ENCODE measurements around the gene DHRSX.

DHRSX gene

DNA sequence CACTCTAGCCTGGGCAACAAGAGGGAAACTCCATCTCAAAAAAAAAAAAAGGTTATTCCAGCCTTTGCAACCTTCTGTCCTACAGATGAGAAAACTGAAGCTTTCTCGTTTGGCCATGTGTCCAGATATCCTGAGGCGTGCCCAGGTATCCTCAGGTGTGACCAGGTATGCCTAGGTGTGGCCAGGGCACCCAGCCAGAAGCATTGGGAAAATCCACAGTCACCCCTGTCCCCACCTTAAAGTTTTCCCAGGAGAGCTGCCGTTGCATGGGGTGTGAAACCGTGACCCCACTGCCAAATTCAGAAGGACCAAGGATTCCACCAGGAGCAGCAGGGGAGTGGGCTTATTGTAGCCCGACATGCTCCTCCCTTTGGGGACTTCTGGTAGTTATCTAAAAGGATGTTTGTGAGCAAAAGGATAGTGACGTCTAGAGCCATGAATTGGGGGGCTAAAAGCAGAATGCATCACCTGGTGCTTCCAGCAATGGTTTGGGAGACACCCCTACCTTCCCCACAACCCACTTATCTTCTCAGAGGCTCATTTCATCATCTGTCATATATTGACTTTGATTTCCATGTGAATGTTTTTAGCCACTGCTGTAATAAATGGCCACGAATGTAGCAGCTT, 4.0 kb upstream of the DHRSX start:
- H3K36me3 ChIP-seq (ENCODE audit: control insufficient read depth, insufficient read depth, low read length): no peaks in the 10 kb centered on the region
- H3K4me3 ChIP-seq (ENCODE audit: low read depth, low read length): no peak overlapping the region
- no peak overlapping the region for H3K9ac ChIP-seq (ENCODE audit: low read length)
- no peak overlapping the region for H3K27ac ChIP-seq (ENCODE audit: low read depth, low read length)
- no peaks in the 10 kb centered on the region for H3K27me3 ChIP-seq (ENCODE audit: control insufficient read depth, insufficient read depth, low read length)
- H3K9me3 ChIP-seq (ENCODE audit: control insufficient read depth, insufficient read depth, low read depth, low read length): no peaks in the 10 kb centered on the region
- no peaks in the 10 kb centered on the region for H3K4me1 ChIP-seq (ENCODE audit: control insufficient read depth, insufficient read depth, low read length)

DNA sequence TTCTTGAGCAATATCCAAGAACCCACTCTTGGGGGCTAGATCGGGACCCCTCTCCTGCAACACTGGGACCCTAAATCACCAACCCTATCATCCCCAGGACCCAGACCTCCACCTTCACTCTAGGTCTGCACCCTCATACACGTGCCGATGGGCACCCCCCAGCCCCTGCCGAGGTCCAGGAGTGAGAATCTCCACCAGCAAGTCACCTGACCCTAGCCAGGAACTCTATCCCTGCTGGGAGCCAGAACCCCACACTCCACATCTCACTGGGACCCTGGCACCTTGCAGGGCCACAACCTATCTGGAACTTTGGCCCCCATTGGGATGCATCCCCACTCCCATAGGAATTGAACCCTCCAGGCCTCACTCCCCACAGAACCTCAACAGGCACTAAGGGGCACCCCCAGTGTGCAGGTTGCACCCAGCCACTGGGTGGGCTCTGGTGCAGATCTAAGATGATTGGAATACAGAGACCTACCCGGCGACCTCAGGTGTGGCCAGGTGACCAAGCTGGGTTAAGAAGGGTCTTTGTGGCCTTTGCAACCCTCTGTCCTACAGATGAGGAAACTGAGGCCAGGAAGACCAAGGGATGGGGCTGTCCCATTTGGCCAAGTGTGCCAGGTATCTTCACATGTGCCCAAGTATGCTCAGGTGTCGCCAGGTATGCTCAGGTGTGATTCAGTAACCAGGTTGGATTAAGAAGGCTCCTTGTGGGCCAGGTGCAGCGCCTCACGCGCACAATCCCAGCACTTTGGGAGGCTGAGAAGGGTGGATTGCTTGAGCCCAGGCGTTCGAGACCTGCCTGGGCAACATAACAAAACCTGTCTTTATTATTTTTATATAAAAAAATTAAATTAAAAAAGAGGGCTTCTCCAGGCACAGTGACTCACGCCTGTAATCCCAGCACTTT, 3.1 kb upstream of the DHRSX start:
- H3K4me1 ChIP-seq (ENCODE audit: control insufficient read depth, insufficient read depth, low read length): peaks cover 4% of the 10 kb centered on the region; the same call in 1 of the 2 replicates
- H3K9ac ChIP-seq (ENCODE audit: low read length): no peak overlapping the region
- H3K27ac ChIP-seq (ENCODE audit: low read depth, low read length): no peak overlapping the region
- H3K36me3 ChIP-seq (ENCODE audit: control insufficient read depth, insufficient read depth, low read length): no peaks in the 10 kb centered on the region
- no peak overlapping the region for H3K4me3 ChIP-seq (ENCODE audit: low read depth, low read length)
- no peaks in the 10 kb centered on the region for H3K27me3 ChIP-seq (ENCODE audit: control insufficient read depth, insufficient read depth, low read length)
- H3K9me3 ChIP-seq (ENCODE audit: control insufficient read depth, insufficient read depth, low read depth, low read length): no peaks in the 10 kb centered on the region

DNA sequence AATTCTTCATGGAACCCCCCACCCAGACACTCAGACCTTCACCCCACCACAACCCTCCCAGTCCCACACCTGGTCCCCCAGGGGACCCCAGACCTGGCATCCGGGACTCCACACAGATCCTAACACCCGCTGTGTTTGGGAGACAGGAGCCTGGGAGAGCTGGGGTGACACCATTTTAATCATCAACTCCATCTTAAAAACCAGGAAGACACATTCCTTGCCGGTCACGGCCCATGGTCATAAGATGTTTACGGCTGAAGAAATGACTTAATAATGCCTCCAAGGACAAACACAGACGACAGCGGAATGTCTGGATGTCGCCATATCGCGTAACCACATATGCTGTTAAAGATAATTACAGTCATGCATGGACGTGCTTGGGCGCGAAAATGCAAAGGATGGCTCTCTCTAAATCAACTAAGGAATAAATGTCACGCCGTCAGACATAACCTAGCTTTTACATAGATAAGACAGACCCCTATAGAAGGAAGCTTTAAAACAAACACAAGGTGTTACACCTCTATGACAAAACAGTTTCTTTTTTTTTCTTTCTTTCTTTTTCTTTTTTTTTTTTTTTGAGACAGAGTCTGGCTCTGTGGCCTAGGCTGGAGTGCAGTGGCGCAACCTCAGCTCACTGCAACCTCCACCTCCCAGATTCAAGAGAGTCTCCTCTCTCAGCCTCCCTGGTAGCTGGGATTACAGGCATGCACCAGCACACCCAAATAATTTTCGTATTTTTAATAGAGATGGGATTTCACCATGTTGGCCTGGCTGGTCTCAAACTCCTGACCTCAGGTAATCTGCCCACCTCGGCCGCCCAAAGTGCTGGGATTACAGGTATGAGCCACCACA, 2.1 kb upstream of the DHRSX start:
- no peak overlapping the region for H3K9ac ChIP-seq (ENCODE audit: low read length)
- no peak overlapping the region for H3K27ac ChIP-seq (ENCODE audit: low read depth, low read length)
- no peaks in the 10 kb centered on the region for H3K9me3 ChIP-seq (ENCODE audit: control insufficient read depth, insufficient read depth, low read depth, low read length)
- H3K36me3 ChIP-seq (ENCODE audit: control insufficient read depth, insufficient read depth, low read length): no peaks in the 10 kb centered on the region
- peaks cover 13% of the 10 kb centered on the region for H3K4me1 ChIP-seq (ENCODE audit: control insufficient read depth, insufficient read depth, low read length)
- H3K4me3 ChIP-seq (ENCODE audit: low read depth, low read length): no peak overlapping the region
- H3K27me3 ChIP-seq (ENCODE audit: control insufficient read depth, insufficient read depth, low read length): no peaks in the 10 kb centered on the region

DNA sequence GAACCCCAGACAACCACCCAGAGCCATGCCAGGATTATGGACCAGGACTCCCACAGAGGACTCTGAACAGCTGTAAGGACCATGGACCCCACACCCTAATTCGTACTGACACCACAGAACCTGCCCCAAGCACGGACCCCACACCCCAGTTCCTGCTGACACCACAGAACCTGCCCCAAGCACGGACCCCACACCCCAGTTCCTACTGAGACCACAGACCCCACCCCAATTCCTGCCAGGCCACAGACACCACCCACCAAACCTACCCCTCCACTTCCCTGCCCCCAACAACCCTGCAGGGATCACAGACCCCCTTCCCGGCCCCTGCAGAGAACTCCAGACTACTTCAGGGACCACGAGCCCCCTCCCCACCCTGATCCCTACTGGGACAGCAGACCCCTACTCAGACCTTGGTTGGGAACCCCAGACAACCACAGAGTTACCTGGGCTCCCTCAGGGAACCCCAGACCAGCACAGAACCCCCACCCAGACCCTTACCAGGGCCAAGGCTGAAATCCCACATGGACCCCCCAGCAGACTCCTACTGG, 1.4 kb upstream of the DHRSX start:
- H3K27ac ChIP-seq (ENCODE audit: low read depth, low read length): no peak overlapping the region
- H3K27me3 ChIP-seq (ENCODE audit: control insufficient read depth, insufficient read depth, low read length): no peaks in the 10 kb centered on the region
- peaks cover 4% of the 10 kb centered on the region; the same call in 1 of the 2 replicates for H3K36me3 ChIP-seq (ENCODE audit: control insufficient read depth, insufficient read depth, low read length)
- H3K4me3 ChIP-seq (ENCODE audit: low read depth, low read length): no peak overlapping the region
- peaks cover 20% of the 10 kb centered on the region for H3K4me1 ChIP-seq (ENCODE audit: control insufficient read depth, insufficient read depth, low read length)
- H3K9ac ChIP-seq (ENCODE audit: low read length): no peak overlapping the region
- H3K9me3 ChIP-seq (ENCODE audit: control insufficient read depth, insufficient read depth, low read depth, low read length): no peaks in the 10 kb centered on the region

- H3K4me1 ChIP-seq (ENCODE audit: control insufficient read depth, insufficient read depth, low read length): peaks cover 20% of the 10 kb centered on the region
- H3K9me3 ChIP-seq (ENCODE audit: control insufficient read depth, insufficient read depth, low read depth, low read length): no peaks in the 10 kb centered on the region
- no peaks in the 10 kb centered on the region for H3K27me3 ChIP-seq (ENCODE audit: control insufficient read depth, insufficient read depth, low read length)
- H3K27ac ChIP-seq (ENCODE audit: low read depth, low read length): no peak overlapping the region
- H3K36me3 ChIP-seq (ENCODE audit: control insufficient read depth, insufficient read depth, low read length): peaks cover 4% of the 10 kb centered on the region; the same call in 1 of the 2 replicates
- H3K9ac ChIP-seq (ENCODE audit: low read length): no peak overlapping the region
- H3K4me3 ChIP-seq (ENCODE audit: low read depth, low read length): no peak overlapping the region
Measured at GRCh38 chrX:2501559-2502102, 855 bp upstream of the DHRSX start.

- Histone ChIP-seq H3K4me1 (ENCODE audit: control insufficient read depth, insufficient read depth, low read length) (peaks cover 20% of the 10 kb centered on the region), H3K4me3 (ENCODE audit: low read depth, low read length) (peak overlapping the region; percentile 89), H3K36me3 (ENCODE audit: control insufficient read depth, insufficient read depth, low read length) (peaks cover 4% of the 10 kb centered on the region; the same call in 1 of the 2 replicates), H3K27me3 (ENCODE audit: control insufficient read depth, insufficient read depth, low read length) (no peaks in the 10 kb centered on the region), H3K27ac (ENCODE audit: low read depth, low read length) (peak overlapping the region; percentile 93), H3K9me3 (ENCODE audit: control insufficient read depth, insufficient read depth, low read depth, low read length) (no peaks in the 10 kb centered on the region), H3K9ac (ENCODE audit: low read length) (peak overlapping the region; percentile 86)
Measured at GRCh38 chrX:2500091-2500802, 529 bp downstream of the DHRSX start.

GRCh38 chrX:2499507-2499906, 1.3 kb downstream of the DHRSX start:
- Histone ChIP-seq H3K9ac (ENCODE audit: low read length) (peak overlapping the region; percentile 9), H3K4me1 (ENCODE audit: control insufficient read depth, insufficient read depth, low read length) (peaks cover 20% of the 10 kb centered on the region), H3K9me3 (ENCODE audit: control insufficient read depth, insufficient read depth, low read depth, low read length) (no peaks in the 10 kb centered on the region), H3K27me3 (ENCODE audit: control insufficient read depth, insufficient read depth, low read length) (no peaks in the 10 kb centered on the region), H3K4me3 (ENCODE audit: low read depth, low read length) (peak overlapping the region; percentile 89), H3K27ac (ENCODE audit: low read depth, low read length) (0 out of 2 replicates have a peak overlapping the region, but pooled peaks have one; percentile 53), H3K36me3 (ENCODE audit: control insufficient read depth, insufficient read depth, low read length) (peaks cover 4% of the 10 kb centered on the region; the same call in 1 of the 2 replicates)

- H3K36me3 ChIP-seq (ENCODE audit: control insufficient read depth, insufficient read depth, low read length): peaks cover 4% of the 10 kb centered on the region; the same call in 1 of the 2 replicates
- peak overlapping the region; percentile 89 for H3K4me3 ChIP-seq (ENCODE audit: low read depth, low read length)
- no peaks in the 10 kb centered on the region for H3K9me3 ChIP-seq (ENCODE audit: control insufficient read depth, insufficient read depth, low read depth, low read length)
- H3K4me1 ChIP-seq (ENCODE audit: control insufficient read depth, insufficient read depth, low read length): peaks cover 20% of the 10 kb centered on the region
- peak overlapping the region; percentile 9 for H3K9ac ChIP-seq (ENCODE audit: low read length)
- H3K27me3 ChIP-seq (ENCODE audit: control insufficient read depth, insufficient read depth, low read length): no peaks in the 10 kb centered on the region
- H3K27ac ChIP-seq (ENCODE audit: low read depth, low read length): peak overlapping the region; percentile 53
Measured at GRCh38 chrX:2498781-2499302, 1.9 kb downstream of the DHRSX start.

DNA sequence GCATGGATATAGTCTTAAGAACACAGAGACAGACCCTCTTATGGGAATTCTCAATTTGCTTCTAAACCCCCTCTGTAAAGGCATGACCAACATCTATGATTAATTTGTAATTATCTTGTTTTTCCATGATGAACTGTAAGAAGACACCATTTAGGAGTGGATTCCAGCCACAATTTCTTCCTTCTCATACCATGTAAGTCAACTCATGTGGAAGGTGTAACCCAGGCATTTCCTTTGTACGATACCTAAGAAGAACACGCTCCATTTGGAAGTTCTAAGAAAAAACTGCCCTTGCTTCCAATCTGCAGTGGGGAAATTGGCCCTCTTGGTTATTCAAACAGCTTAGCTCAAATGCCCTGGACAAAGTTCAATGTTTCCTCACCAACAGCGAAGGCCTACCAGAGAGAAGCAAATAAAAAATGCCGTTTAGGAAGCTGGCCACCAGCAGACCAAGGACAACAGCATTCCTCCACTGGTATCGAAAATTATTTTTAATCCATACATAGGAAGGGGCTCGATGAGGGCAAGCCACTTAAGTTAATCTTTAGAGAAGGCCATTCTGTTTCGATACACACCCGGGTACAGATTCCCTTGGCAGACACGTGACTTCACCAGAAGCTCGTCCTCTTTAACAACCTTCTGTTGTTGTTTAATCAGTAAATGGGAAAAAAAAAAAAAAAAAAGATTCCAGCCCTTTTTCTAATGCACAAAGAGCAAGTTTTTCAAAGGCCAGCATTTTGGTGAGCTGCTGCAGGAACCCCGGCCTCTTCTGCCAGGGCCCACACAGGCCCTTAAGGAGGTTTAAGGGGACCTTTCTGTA, 2.6 kb downstream of the DHRSX start:
- peaks cover 20% of the 10 kb centered on the region for H3K4me1 ChIP-seq (ENCODE audit: control insufficient read depth, insufficient read depth, low read length)
- H3K36me3 ChIP-seq (ENCODE audit: control insufficient read depth, insufficient read depth, low read length): peaks cover 4% of the 10 kb centered on the region; the same call in 1 of the 2 replicates
- H3K9ac ChIP-seq (ENCODE audit: low read length): peak overlapping the region; percentile 21
- no peaks in the 10 kb centered on the region for H3K27me3 ChIP-seq (ENCODE audit: control insufficient read depth, insufficient read depth, low read length)
- no peaks in the 10 kb centered on the region for H3K9me3 ChIP-seq (ENCODE audit: control insufficient read depth, insufficient read depth, low read depth, low read length)
- H3K4me3 ChIP-seq (ENCODE audit: low read depth, low read length): peak overlapping the region; percentile 89
- H3K27ac ChIP-seq (ENCODE audit: low read depth, low read length): peak overlapping the region; percentile 24

Data from HUES6 (cell line).